SK-N-SH treated with all-trans-retinoic acid at 6 μM for 48 hours (cell line): Measurements from ENCODE around the gene NEURL1B.

Experiments
- ATAC-seq: fragments of 200-7000 bp; cut with Tn5 transposase; 3 replicates; pipeline ENCODE4 v1.9.1; 2020; ENCODE audit warnings: mild to moderate bottlenecking, moderate library complexity
- ARNTL ChIP-seq: fragments of 450-650 bp; formaldehyde crosslinking; IDR thresholded peaks from 2 replicates; pipeline ENCODE4 v1.5.0; 2020; ENCODE audit warnings: low read depth, mild to moderate bottlenecking, moderate library complexity, borderline replicate concordance
- BACH2 ChIP-seq: fragments of 250-450 bp; sonication (Bioruptor Pico); IDR thresholded peaks from 2 replicates; pipeline ENCODE4 v1.9.0; 2021; ENCODE audit warnings: mild to moderate bottlenecking, borderline replicate concordance
- CSDC2 ChIP-seq: fragments of 250-450 bp; sonication (Bioruptor Pico); IDR thresholded peaks from 2 replicates; pipeline ENCODE4 v1.5.0; 2020; ENCODE audit warnings: mild to moderate bottlenecking, moderate library complexity
- ESRRG ChIP-seq: fragments of 250-450 bp; sonication (Bioruptor Pico); IDR thresholded peaks from 2 replicates; pipeline ENCODE4 v1.6.1; 2021; ENCODE audit warnings: mild to moderate bottlenecking
- GLIS3 ChIP-seq: fragments of 250-450 bp; sonication (Bioruptor Pico); IDR thresholded peaks from 2 replicates; pipeline ENCODE4 v1.5.0; 2020; ENCODE audit warnings: mild to moderate bottlenecking, moderate library complexity
- ISL1 ChIP-seq: fragments of 250-450 bp; sonication (Bioruptor Pico); IDR thresholded peaks from 2 replicates; pipeline ENCODE4 v2.1.2; 2022; ENCODE audit warnings: mild to moderate bottlenecking, moderate library complexity
- OSR1 ChIP-seq: fragments of 250-450 bp; sonication (Bioruptor Pico); IDR thresholded peaks from 2 replicates; pipeline ENCODE4 v1.8.0; 2022; ENCODE audit warnings: moderate library complexity, mild to moderate bottlenecking, inconsistent platforms
- PPARA ChIP-seq: fragments of 250-450 bp; sonication (Bioruptor Pico); IDR thresholded peaks from 2 replicates; pipeline ENCODE4 v1.5.0; 2020; ENCODE audit warnings: mild to moderate bottlenecking, borderline replicate concordance
- RARB ChIP-seq: fragments of 250-450 bp; sonication (Bioruptor Pico); IDR thresholded peaks from 2 replicates; pipeline ENCODE4 v1.8.0; 2021; ENCODE audit warnings: mild to moderate bottlenecking, moderate library complexity
- SNAI2 ChIP-seq: fragments of 250-450 bp; sonication (Bioruptor Pico); IDR thresholded peaks from 2 replicates; pipeline ENCODE4 v1.5.0; 2020; ENCODE audit warnings: mild to moderate bottlenecking, moderate library complexity
- TCF4 ChIP-seq: fragments of 250-450 bp; sonication (Bioruptor Pico); IDR thresholded peaks from 2 replicates; pipeline ENCODE4 v1.8.0; 2021; ENCODE audit warnings: mild to moderate bottlenecking, moderate library complexity, borderline replicate concordance
- TOX ChIP-seq: fragments of 250-450 bp; sonication (Bioruptor Pico); IDR thresholded peaks from 2 replicates; pipeline ENCODE4 v1.8.0; 2021; ENCODE audit warnings: mild to moderate bottlenecking, moderate library complexity, borderline replicate concordance
- ZC3H10 ChIP-seq: fragments of 250-450 bp; sonication (Bioruptor Pico); IDR thresholded peaks from 2 replicates; pipeline ENCODE4 v1.5.1; 2021; ENCODE audit warnings: mild to moderate bottlenecking, moderate library complexity
- ZFP30 ChIP-seq: fragments of 450-650 bp; formaldehyde crosslinking; IDR thresholded peaks from 2 replicates; pipeline ENCODE4 v1.5.0; 2022; ENCODE audit warnings: mild to moderate bottlenecking, moderate library complexity
- ZNF565 ChIP-seq: fragments of 450-650 bp; formaldehyde crosslinking; conservative IDR thresholded peaks from 2 replicates; pipeline ENCODE4 v1.5.0; 2020; ENCODE audit warnings: low read depth, mild to moderate bottlenecking, moderate library complexity
- ZNF70 ChIP-seq: fragments of 450-650 bp; formaldehyde crosslinking; IDR thresholded peaks from 2 replicates; pipeline ENCODE4 v1.5.0; 2020; ENCODE audit warnings: mild to moderate bottlenecking, moderate library complexity
- ZNF8 ChIP-seq: fragments of 450-650 bp; formaldehyde crosslinking; IDR thresholded peaks from 2 replicates; pipeline ENCODE4 v1.5.0; 2020; ENCODE audit warnings: mild to moderate bottlenecking, moderate library complexity
- TF ChIP-seq, protein P1 (sequence below): fragments of 250-450 bp; sonication (Bioruptor Pico); IDR thresholded peaks from 2 replicates; pipeline ENCODE4 v1.8.0; 2021; ENCODE audit warnings: low read depth, mild to moderate bottlenecking, moderate library complexity, borderline replicate concordance
- TF ChIP-seq, protein P2 (sequence below): fragments of 250-450 bp; sonication (Bioruptor Pico); IDR thresholded peaks from 2 replicates; pipeline ENCODE4 v1.5.0; 2020; ENCODE audit warnings: mild to moderate bottlenecking, moderate library complexity
- TF ChIP-seq, protein P3 (sequence below): fragments of 250-450 bp; sonication (Bioruptor Pico); IDR thresholded peaks from 2 replicates; pipeline ENCODE4 v1.5.1; 2020; ENCODE audit warnings: low read depth, mild to moderate bottlenecking, moderate library complexity
- TF ChIP-seq, protein P4 (sequence below): fragments of 250-450 bp; sonication (Bioruptor Pico); IDR thresholded peaks from 2 replicates; pipeline ENCODE4 v1.5.1; 2021; ENCODE audit warnings: mild to moderate bottlenecking, moderate library complexity
- TF ChIP-seq, protein P5 (sequence below): fragments of 250-450 bp; sonication (Bioruptor Pico); IDR thresholded peaks from 2 replicates; pipeline ENCODE4 v1.8.0; 2020; ENCODE audit warnings: mild to moderate bottlenecking, moderate library complexity, borderline replicate concordance

The NEURL1B gene

DNA sequence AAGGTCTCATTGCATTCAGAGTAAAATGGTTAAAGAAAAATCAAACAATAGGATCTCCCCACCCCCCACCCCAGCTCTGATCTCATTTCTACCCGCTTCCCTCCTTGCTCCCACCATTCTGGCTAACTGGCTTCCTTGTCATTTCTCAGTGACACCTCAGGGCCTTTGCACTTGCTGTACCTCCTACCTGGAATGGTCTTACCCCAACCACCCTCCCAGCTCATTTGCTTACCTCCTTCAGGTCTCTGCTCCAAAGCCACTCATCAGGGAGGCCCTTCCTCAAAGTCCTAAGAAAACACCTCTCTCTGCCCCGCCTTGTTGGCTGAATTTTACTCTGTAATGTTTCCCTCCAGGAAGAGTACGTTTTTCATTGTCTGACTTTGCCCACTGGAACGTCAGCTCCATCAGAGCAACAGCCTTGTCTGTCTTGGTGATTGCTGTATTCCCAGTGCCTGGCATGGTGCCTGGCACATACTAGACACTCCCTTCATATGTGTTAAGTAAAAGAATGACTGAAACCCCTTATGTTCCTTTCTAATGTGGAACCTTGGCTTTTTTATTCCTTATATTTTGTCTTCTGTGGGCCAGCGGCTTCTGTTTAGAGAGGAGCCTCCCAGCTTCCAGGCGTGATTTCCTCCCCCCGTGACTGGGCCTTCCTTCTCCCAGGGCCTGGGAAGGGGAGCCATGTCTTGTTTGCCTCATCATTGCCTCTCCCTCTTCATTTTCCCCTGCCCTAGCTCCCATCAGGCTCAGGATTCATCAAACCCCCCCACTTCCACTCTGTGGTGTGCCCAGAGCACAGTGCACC lies 26.9 kb downstream of the NEURL1B start:
- no peak for ATAC-seq

DNA sequence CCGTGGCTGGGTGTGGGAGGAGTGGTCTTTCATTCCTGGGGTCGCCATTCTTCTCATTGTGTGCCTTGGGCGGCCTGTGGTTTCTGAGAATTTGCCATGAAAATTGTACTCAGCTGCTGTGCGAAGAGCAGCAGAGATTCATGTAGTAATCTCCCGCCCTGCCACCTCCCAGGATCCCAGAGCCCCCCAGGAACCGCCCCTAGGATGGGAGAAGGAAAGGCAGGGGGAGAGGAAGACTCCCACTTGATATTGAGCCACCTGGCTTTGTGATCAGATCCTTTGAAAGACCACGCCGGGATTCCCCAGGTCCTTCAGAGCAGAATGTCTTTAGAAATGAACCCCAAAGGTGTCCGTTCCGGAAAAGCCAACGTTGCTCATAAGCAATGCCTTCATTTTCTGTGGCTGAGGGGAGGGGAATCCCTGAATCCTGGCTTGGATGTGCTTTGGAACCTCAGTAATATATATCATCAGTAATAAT lies 27.6 kb downstream of the NEURL1B start:
- no peak for ATAC-seq
- TF ChIP-seq, protein P1, sequence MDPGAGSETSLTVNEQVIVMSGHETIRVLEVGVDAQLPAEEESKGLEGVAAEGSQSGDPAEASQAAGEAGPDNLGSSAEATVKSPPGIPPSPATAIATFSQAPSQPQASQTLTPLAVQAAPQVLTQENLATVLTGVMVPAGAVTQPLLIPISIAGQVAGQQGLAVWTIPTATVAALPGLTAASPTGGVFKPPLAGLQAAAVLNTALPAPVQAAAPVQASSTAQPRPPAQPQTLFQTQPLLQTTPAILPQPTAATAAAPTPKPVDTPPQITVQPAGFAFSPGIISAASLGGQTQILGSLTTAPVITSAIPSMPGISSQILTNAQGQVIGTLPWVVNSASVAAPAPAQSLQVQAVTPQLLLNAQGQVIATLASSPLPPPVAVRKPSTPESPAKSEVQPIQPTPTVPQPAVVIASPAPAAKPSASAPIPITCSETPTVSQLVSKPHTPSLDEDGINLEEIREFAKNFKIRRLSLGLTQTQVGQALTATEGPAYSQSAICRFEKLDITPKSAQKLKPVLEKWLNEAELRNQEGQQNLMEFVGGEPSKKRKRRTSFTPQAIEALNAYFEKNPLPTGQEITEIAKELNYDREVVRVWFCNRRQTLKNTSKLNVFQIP (CRISPR knock-in tag), result no peak
- TF ChIP-seq TCF4, result no peak
- no peak for TF ChIP-seq GLIS3 (CRISPR knock-in tag)
- TF ChIP-seq ZNF70 (CRISPR knock-in tag), result no peak
- TF ChIP-seq ARNTL (CRISPR knock-in tag), result no peak
- TF ChIP-seq, protein P2, sequence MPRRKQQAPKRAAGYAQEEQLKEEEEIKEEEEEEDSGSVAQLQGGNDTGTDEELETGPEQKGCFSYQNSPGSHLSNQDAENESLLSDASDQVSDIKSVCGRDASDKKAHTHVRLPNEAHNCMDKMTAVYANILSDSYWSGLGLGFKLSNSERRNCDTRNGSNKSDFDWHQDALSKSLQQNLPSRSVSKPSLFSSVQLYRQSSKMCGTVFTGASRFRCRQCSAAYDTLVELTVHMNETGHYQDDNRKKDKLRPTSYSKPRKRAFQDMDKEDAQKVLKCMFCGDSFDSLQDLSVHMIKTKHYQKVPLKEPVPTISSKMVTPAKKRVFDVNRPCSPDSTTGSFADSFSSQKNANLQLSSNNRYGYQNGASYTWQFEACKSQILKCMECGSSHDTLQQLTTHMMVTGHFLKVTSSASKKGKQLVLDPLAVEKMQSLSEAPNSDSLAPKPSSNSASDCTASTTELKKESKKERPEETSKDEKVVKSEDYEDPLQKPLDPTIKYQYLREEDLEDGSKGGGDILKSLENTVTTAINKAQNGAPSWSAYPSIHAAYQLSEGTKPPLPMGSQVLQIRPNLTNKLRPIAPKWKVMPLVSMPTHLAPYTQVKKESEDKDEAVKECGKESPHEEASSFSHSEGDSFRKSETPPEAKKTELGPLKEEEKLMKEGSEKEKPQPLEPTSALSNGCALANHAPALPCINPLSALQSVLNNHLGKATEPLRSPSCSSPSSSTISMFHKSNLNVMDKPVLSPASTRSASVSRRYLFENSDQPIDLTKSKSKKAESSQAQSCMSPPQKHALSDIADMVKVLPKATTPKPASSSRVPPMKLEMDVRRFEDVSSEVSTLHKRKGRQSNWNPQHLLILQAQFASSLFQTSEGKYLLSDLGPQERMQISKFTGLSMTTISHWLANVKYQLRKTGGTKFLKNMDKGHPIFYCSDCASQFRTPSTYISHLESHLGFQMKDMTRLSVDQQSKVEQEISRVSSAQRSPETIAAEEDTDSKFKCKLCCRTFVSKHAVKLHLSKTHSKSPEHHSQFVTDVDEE (CRISPR knock-in tag), result no peak
- no peak for TF ChIP-seq CSDC2
- no peak for TF ChIP-seq BACH2 (CRISPR knock-in tag)
- no peak for TF ChIP-seq ESRRG
- TF ChIP-seq, protein P3, sequence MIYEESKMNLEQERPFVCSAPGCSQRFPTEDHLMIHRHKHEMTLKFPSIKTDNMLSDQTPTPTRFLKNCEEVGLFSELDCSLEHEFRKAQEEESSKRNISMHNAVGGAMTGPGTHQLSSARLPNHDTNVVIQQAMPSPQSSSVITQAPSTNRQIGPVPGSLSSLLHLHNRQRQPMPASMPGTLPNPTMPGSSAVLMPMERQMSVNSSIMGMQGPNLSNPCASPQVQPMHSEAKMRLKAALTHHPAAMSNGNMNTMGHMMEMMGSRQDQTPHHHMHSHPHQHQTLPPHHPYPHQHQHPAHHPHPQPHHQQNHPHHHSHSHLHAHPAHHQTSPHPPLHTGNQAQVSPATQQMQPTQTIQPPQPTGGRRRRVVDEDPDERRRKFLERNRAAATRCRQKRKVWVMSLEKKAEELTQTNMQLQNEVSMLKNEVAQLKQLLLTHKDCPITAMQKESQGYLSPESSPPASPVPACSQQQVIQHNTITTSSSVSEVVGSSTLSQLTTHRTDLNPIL (CRISPR knock-in tag), result no peak
- TF ChIP-seq SNAI2 (CRISPR knock-in tag), result no peak
- no peak for TF ChIP-seq ZNF8 (CRISPR knock-in tag)
- no peak for TF ChIP-seq ZNF565 (CRISPR knock-in tag)
- TF ChIP-seq ZFP30 (CRISPR knock-in tag), result no peak

More for the DNA sequence above, 26.9 kb downstream of the NEURL1B start:
- TF ChIP-seq ZFP30 (CRISPR knock-in tag), result no peak
- TF ChIP-seq, protein P4, sequence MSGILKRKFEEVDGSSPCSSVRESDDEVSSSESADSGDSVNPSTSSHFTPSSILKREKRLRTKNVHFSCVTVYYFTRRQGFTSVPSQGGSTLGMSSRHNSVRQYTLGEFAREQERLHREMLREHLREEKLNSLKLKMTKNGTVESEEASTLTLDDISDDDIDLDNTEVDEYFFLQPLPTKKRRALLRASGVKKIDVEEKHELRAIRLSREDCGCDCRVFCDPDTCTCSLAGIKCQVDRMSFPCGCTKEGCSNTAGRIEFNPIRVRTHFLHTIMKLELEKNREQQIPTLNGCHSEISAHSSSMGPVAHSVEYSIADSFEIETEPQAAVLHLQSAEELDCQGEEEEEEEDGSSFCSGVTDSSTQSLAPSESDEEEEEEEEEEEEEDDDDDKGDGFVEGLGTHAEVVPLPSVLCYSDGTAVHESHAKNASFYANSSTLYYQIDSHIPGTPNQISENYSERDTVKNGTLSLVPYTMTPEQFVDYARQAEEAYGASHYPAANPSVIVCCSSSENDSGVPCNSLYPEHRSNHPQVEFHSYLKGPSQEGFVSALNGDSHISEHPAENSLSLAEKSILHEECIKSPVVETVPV, result no peak
- TF ChIP-seq, protein P2 (CRISPR knock-in tag), result no peak
- no peak for TF ChIP-seq RARB (CRISPR knock-in tag)
- no peak for TF ChIP-seq OSR1 (CRISPR knock-in tag)
- no peak for TF ChIP-seq CSDC2
- TF ChIP-seq, protein P5, sequence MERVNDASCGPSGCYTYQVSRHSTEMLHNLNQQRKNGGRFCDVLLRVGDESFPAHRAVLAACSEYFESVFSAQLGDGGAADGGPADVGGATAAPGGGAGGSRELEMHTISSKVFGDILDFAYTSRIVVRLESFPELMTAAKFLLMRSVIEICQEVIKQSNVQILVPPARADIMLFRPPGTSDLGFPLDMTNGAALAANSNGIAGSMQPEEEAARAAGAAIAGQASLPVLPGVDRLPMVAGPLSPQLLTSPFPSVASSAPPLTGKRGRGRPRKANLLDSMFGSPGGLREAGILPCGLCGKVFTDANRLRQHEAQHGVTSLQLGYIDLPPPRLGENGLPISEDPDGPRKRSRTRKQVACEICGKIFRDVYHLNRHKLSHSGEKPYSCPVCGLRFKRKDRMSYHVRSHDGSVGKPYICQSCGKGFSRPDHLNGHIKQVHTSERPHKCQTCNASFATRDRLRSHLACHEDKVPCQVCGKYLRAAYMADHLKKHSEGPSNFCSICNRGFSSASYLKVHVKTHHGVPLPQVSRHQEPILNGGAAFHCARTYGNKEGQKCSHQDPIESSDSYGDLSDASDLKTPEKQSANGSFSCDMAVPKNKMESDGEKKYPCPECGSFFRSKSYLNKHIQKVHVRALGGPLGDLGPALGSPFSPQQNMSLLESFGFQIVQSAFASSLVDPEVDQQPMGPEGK (CRISPR knock-in tag), result no peak
- no peak for TF ChIP-seq ISL1 (CRISPR knock-in tag)
- TF ChIP-seq ZC3H10 (CRISPR knock-in tag), result no peak
- TF ChIP-seq PPARA (CRISPR knock-in tag), result no peak
- TF ChIP-seq ZNF70 (CRISPR knock-in tag), result no peak
- no peak for TF ChIP-seq ARNTL (CRISPR knock-in tag)
- no peak for TF ChIP-seq TOX
- TF ChIP-seq TCF4, result no peak
- TF ChIP-seq, protein P3 (CRISPR knock-in tag), result no peak
